ENCODE data around the gene CDCA8. TPM values are rescaled to one million over a fixed set of nuclear protein-coding genes. Genes with fewer than 3 reads are reported as not detected.

CDCA8 gene
- total RNA-seq, 1 experiment from 2014 or later: 48.5 TPM

DNA sequence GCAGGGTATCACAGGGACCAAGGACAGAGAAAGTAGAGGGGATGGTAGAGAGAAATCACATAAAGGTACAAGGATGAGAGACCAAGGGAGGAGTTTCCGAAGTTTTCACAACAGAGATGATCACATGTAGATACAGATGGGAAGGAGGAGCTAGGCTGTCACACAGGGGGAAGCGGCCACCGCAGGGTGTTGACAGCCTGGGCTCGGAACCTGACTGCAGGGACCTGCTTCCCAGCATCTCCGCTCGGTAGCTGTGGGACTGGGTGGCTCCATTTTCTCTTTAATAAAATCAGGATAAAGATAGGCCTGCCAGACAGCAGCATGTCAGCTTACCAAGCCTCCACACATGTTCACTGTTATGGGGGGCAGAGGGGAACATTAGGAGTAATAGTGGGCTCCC is 32.3 kb downstream of the CDCA8 start:
- no peak overlapping the region for H2AK5ac ChIP-seq (ENCODE audit: insufficient read length, low read length)
- no peak overlapping the region for H2BK120ac ChIP-seq (ENCODE audit: low read depth, low read length, poor library complexity, severe bottlenecking)
- no peaks in the 10 kb centered on the region for H4K20me1 ChIP-seq (ENCODE audit: control insufficient read depth, insufficient read depth, insufficient read length)
- H2BK20ac ChIP-seq (ENCODE audit: low read depth, low read length, poor library complexity, severe bottlenecking): no peak overlapping the region
- H2BK12ac ChIP-seq (ENCODE audit: insufficient read length, low read depth, low read length): no peak overlapping the region
- H3K27ac ChIP-seq (ENCODE audit: insufficient read length, low read depth, low read length): no peak overlapping the region
- DNase-seq: no peak
- H2BK15ac ChIP-seq (ENCODE audit: low read depth, low read length): no peak overlapping the region
- H3K79me1 ChIP-seq (ENCODE audit: insufficient read depth, low read depth, low read length, poor library complexity, severe bottlenecking): no peaks in the 10 kb centered on the region
- no peaks in the 10 kb centered on the region for H3K27me3 ChIP-seq (ENCODE audit: insufficient read depth, low read length)
- no peaks in the 10 kb centered on the region for H3K23me2 ChIP-seq (ENCODE audit: insufficient read length, low read depth, low read length, poor library complexity, severe bottlenecking)
- H3K4ac ChIP-seq (ENCODE audit: low read depth, low read length): no peak overlapping the region
- H3K9ac ChIP-seq (ENCODE audit: extremely low read depth, insufficient read length, low read length): no peak overlapping the region
- Mint-ChIP-seq H3K27ac (no peak overlapping the region), H3K9me3 (no peaks in the 10 kb centered on the region), H3K4me3 (no peak overlapping the region), H3K4me1 (peaks cover 9 to 14% of the 10 kb centered on the region in 2 experiments; a peak in 3 of 4 replicates), H3K27me3 (ENCODE audit: low read depth) (peaks cover 23% of the 10 kb centered on the region), H3K36me3 (ENCODE audit: insufficient read depth in 1 of 3, low read depth in 3 of 3) (no peaks in the 10 kb centered on the region; a peak in 1 of 7 replicates)
- H3K18ac ChIP-seq (ENCODE audit: insufficient read length, low read depth, low read length): no peak overlapping the region
- no peak overlapping the region for H2AFZ ChIP-seq (ENCODE audit: low read length)
- H3K9me3 ChIP-seq (ENCODE audit: control insufficient read depth, low read depth, low read length): no peaks in the 10 kb centered on the region
- no peak overlapping the region for H4K5ac ChIP-seq (ENCODE audit: insufficient read length, low read depth, low read length)
- H4K8ac ChIP-seq (replicated peaks; ENCODE audit: insufficient read length, low read depth, low read length): no peak overlapping the region
- H3K14ac ChIP-seq (ENCODE audit: insufficient read depth, low read length): no peak overlapping the region
- WGBS (ENCODE audit: extremely low coverage, insufficient read length, low lambda C conversion rate): no CpG with 5 or more reads among the region's 6 CpGs
- H3K4me1 ChIP-seq (ENCODE audit: insufficient read depth, low read length): no peaks in the 10 kb centered on the region
- H2BK5ac ChIP-seq (ENCODE audit: insufficient read length, low read length): no peak overlapping the region
- no peaks in the 10 kb centered on the region for H3K79me2 ChIP-seq (ENCODE audit: insufficient read depth, low read length)
- TF ChIP-seq, protein P1, sequence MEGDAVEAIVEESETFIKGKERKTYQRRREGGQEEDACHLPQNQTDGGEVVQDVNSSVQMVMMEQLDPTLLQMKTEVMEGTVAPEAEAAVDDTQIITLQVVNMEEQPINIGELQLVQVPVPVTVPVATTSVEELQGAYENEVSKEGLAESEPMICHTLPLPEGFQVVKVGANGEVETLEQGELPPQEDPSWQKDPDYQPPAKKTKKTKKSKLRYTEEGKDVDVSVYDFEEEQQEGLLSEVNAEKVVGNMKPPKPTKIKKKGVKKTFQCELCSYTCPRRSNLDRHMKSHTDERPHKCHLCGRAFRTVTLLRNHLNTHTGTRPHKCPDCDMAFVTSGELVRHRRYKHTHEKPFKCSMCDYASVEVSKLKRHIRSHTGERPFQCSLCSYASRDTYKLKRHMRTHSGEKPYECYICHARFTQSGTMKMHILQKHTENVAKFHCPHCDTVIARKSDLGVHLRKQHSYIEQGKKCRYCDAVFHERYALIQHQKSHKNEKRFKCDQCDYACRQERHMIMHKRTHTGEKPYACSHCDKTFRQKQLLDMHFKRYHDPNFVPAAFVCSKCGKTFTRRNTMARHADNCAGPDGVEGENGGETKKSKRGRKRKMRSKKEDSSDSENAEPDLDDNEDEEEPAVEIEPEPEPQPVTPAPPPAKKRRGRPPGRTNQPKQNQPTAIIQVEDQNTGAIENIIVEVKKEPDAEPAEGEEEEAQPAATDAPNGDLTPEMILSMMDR (conservative IDR thresholded peaks at IDR 0.05): no peak
- H3K56ac ChIP-seq (ENCODE audit: insufficient read length, low read depth, low read length): no peak overlapping the region
- no peak overlapping the region for H3K23ac ChIP-seq (ENCODE audit: insufficient read length, low read depth, low read length)
- H3K4me2 ChIP-seq (ENCODE audit: insufficient read depth, insufficient read length, low read length): no peak overlapping the region
- H4K91ac ChIP-seq (ENCODE audit: insufficient read length, low read depth, low read length): no peak overlapping the region
- no peak overlapping the region for H3T11ph ChIP-seq (ENCODE audit: low read length)
